ENCODE measurements around the gene ACTL8. TPM values are rescaled to one million over a fixed set of nuclear protein-coding genes. Genes with fewer than 3 reads are reported as not detected.

Gene ACTL8
- total RNA-seq, 2 experiments from 2014 or later, result not detected

DNA sequence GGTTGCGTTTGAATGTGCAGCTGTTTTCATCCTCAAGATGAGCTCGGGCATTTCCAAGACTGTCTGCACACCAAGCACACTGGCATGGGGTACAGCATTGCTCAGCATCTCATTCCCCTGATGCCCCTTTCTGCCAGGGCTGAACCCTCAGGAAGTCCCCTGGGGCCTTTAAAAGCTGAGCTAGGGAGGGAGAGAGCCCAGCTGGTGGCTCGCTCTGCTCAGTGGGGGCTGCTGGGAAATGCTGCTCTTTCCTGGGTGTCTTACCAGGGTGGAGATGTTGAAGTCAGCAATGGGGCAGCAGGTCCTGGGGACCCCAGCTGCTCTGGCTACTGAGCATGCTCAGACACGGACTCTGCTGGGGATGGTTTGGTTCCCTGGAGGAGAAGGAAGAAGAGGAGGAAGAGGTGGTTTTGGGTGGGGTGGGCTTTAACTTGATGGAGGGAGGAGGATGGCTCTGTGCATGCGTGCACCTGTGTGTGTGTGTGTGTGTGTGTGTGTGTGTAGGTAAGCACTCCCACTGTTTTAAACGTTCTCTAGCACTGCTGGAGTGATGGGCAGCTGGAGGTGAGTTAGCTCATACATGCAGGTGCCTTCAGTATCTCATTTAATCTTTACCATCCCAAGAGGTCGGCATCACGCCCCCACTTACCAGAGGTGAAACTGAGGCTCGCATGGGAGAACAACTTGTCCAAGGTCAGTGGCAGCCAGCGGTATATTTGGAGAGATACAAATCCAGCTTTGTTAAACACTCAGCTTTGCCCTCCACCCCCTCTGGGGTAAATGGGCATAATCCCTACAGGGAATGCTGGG lies 40.9 kb downstream of the ACTL8 start:
- POLR2A ChIA-PET, result no interaction called here

DNA sequence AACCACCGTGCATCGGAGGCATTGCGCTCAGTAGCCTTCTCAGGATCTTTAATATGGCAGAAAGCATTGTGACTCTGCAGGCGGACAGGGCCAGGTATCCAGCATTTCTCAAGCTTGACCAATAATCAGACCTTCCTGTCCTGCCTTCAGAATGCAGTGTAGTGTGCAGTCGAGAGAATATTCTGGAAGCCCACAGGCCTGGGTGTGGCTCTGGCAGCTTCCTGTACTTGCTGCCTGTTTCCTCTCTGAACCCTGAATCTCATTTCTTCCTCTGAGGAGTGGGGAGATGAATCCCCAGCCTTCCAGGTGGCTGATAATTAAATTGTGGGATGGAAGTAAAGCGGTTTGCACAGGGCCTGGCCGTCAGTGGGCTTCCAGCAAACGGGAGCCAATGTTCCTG lies 42.3 kb downstream of the ACTL8 start:
- Mint-ChIP-seq H3K27ac (no peak overlapping the region), H3K4me3 (no peak overlapping the region), H3K27me3 (peaks cover 23% of the 10 kb centered on the region), H3K9me3 (no peaks in the 10 kb centered on the region), H3K36me3 (ENCODE audit: low read depth) (no peaks in the 10 kb centered on the region), H3K4me1 (ENCODE audit: low read depth) (peaks cover 8% of the 10 kb centered on the region)
- Histone ChIP-seq H3K4me3 (ENCODE audit: low read length) (no peak overlapping the region), H3K4me1 (ENCODE audit: insufficient read depth, low read length) (no peaks in the 10 kb centered on the region), H3K9me3 (ENCODE audit: control insufficient read depth in 1 of 2, insufficient read depth in 1 of 2, low read length in 2 of 2) (no peaks in the 10 kb centered on the region), H3K27me3 (ENCODE audit: control insufficient read depth in 1 of 2, insufficient read depth in 2 of 2, low read length in 2 of 2) (peaks cover 0 to 9% of the 10 kb centered on the region in 2 experiments), H3K27ac (ENCODE audit: low read depth in 1 of 2, low read length in 2 of 2) (no peak overlapping the region), H3K36me3 (ENCODE audit: insufficient read depth, low read length) (no peaks in the 10 kb centered on the region)
- POLR2A ChIA-PET, result no interaction called here
- intact Hi-C loops (cut with DNase I, micrococcal nuclease), result no loop called here
- ATAC-seq (ENCODE audit: poor library complexity) (no peak), DNase-seq (no peak)
- CTCF ChIA-PET, result no interaction called here
- TF ChIP-seq, protein P1, sequence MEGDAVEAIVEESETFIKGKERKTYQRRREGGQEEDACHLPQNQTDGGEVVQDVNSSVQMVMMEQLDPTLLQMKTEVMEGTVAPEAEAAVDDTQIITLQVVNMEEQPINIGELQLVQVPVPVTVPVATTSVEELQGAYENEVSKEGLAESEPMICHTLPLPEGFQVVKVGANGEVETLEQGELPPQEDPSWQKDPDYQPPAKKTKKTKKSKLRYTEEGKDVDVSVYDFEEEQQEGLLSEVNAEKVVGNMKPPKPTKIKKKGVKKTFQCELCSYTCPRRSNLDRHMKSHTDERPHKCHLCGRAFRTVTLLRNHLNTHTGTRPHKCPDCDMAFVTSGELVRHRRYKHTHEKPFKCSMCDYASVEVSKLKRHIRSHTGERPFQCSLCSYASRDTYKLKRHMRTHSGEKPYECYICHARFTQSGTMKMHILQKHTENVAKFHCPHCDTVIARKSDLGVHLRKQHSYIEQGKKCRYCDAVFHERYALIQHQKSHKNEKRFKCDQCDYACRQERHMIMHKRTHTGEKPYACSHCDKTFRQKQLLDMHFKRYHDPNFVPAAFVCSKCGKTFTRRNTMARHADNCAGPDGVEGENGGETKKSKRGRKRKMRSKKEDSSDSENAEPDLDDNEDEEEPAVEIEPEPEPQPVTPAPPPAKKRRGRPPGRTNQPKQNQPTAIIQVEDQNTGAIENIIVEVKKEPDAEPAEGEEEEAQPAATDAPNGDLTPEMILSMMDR (IDR thresholded peaks at IDR 0.05), result no peak

More for the DNA sequence above, 40.9 kb downstream of the ACTL8 start:
- no peaks in the 10 kb centered on the region for H3K36me3 Mint-ChIP-seq (ENCODE audit: low read depth)
- no peaks in the 10 kb centered on the region for H3K36me3 ChIP-seq (ENCODE audit: insufficient read depth, low read length)
- intact Hi-C loops (cut with DNase I, micrococcal nuclease), result no loop called here
- H3K27ac ChIP-seq (ENCODE audit: low read depth in 1 of 2, low read length in 2 of 2), result no peak overlapping the region
- peaks cover 8% of the 10 kb centered on the region for H3K4me1 Mint-ChIP-seq (ENCODE audit: low read depth)
- H3K4me1 ChIP-seq (ENCODE audit: insufficient read depth, low read length), result no peaks in the 10 kb centered on the region
- H3K9me3 ChIP-seq (ENCODE audit: control insufficient read depth in 1 of 2, insufficient read depth in 1 of 2, low read length in 2 of 2), result peaks cover 0 to under 1% of the 10 kb centered on the region in 2 experiments
- no peak overlapping the region for H3K27ac Mint-ChIP-seq
- CTCF ChIA-PET, result no interaction called here
- no peaks in the 10 kb centered on the region for H3K9me3 Mint-ChIP-seq
- no peak overlapping the region for H3K4me3 ChIP-seq (ENCODE audit: low read length)
- peaks cover 16% of the 10 kb centered on the region for H3K27me3 Mint-ChIP-seq
- no peak overlapping the region for H3K4me3 Mint-ChIP-seq
- ATAC-seq (ENCODE audit: poor library complexity), result no peak
- no peak for DNase-seq
- TF ChIP-seq, protein P1 (IDR thresholded peaks at IDR 0.05), result no peak
- peaks cover 0 to 9% of the 10 kb centered on the region in 2 experiments for H3K27me3 ChIP-seq (ENCODE audit: control insufficient read depth in 1 of 2, insufficient read depth in 2 of 2, low read length in 2 of 2)

DNA sequence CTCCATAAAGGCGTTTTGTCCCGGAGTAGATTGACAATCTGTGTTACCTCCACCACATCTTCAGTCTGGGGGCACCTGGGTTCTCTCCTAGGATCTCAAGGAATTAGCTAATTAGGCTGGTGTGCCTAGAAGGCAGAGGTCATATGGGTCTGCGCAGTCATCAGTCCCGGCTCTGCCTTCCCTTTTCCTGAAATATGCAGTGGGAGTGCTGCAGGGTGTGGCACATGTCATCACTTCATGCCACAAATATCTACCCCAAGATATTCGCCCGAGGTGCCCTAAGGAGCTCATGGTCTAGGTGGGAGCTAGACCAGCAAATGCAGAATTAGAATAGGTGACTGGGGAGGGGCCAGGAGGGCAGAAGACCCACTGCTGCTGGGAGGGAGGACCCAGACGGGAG lies 42.9 kb downstream of the ACTL8 start:
- ChIA-PET POLR2A (no interaction called here), CTCF (no interaction called here)
- Mint-ChIP-seq H3K4me3 (no peak overlapping the region), H3K36me3 (ENCODE audit: low read depth) (no peaks in the 10 kb centered on the region), H3K4me1 (ENCODE audit: low read depth) (peaks cover 8% of the 10 kb centered on the region), H3K27ac (no peak overlapping the region), H3K27me3 (peaks cover 25% of the 10 kb centered on the region), H3K9me3 (no peaks in the 10 kb centered on the region)
- Histone ChIP-seq H3K4me1 (ENCODE audit: insufficient read depth, low read length) (no peaks in the 10 kb centered on the region), H3K4me3 (ENCODE audit: low read length) (no peak overlapping the region), H3K27me3 (ENCODE audit: control insufficient read depth in 1 of 2, insufficient read depth in 2 of 2, low read length in 2 of 2) (peaks cover 0 to 9% of the 10 kb centered on the region in 2 experiments), H3K27ac (ENCODE audit: low read depth in 1 of 2, low read length in 2 of 2) (no peak overlapping the region), H3K9me3 (ENCODE audit: control insufficient read depth in 1 of 2, insufficient read depth in 1 of 2, low read length in 2 of 2) (no peaks in the 10 kb centered on the region), H3K36me3 (ENCODE audit: insufficient read depth, low read length) (no peaks in the 10 kb centered on the region)
- ATAC-seq (ENCODE audit: poor library complexity), result no peak
- no peak for DNase-seq
- TF ChIP-seq, protein P1 (IDR thresholded peaks at IDR 0.05), result no peak
- intact Hi-C loops (cut with DNase I, micrococcal nuclease), result no loop called here
